Measurements from ENCODE around the gene SLC22A14. TPM values are rescaled to one million over a fixed set of nuclear protein-coding genes. Genes with fewer than 3 reads are reported as not detected.

The SLC22A14 gene
- total and polyA plus RNA-seq, 4 donors, result 0.17 TPM; not detected in 3

DNA sequence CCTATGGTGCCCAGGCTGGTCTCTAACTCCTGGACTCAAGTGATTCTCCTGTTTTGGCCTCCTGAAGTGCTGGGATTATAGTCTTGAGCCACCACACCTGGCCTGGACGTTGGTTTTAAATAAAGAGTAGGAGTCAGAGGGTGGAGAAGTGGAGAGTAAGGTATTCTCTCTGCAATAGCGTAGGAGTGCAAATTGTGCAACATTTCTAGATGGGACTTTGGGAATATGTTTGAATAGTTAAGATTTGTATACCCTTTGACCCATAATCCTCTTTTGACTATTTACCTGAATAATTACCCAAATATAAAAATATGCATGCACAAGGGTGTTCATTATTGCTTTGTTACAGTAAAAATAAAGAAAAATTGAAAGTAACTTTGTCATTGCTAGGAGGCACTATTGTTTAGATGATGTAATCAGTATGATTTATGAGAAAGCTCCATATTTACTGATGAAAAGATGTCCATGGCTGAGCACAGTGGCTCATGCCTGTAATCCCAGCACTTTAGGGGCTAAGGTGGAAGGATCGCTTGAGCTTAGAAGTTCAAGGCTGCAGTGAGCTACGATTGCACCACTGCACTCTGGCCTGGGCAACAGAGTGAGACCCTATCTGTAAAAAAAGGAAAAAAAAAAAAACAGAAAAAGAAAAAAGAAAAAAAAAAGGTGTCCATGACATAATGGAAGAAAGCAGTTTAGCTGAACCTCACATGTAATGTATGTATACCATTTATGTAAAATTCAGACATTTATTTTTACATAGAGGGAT lies 49.3 kb downstream of the SLC22A14 start:
- Histone ChIP-seq H3K9ac (ENCODE audit: low read depth in 1 of 2, low read length in 2 of 2) (no peak overlapping the region), H3K36me3 (ENCODE audit: control insufficient read depth in 4 of 4, insufficient read depth in 3 of 4, low read depth in 1 of 4, low read length in 3 of 4) (no peaks in the 10 kb centered on the region), H3K4me3 (ENCODE audit: low read depth in 1 of 3, low read length in 3 of 3) (no peak overlapping the region), H3K27me3 (ENCODE audit: control insufficient read depth in 4 of 4, insufficient read depth in 4 of 4, low read length in 3 of 4) (no peaks in the 10 kb centered on the region), H3K9me3 (ENCODE audit: control insufficient read depth in 4 of 4, low read length in 3 of 4) (peaks cover 0 to 3% (median 0%) of the 10 kb centered on the region in 4 donors), H3K4me1 (ENCODE audit: control insufficient read depth in 4 of 4, insufficient read depth in 4 of 4, low read length in 3 of 4) (peaks cover 3 to 6% (median 3%) of the 10 kb centered on the region in 4 donors), H3K27ac (ENCODE audit: low read depth in 1 of 2, low read length in 2 of 2) (no peak overlapping the region)
- no peak for DNase-seq (ENCODE audit: low spot score)
- WGBS, result 51% methylated on average over 4 of the region's 4 CpGs
- no peak for TF ChIP-seq EGR1 (IDR thresholded peaks at IDR 0.05; ENCODE audit: low read depth in 2 of 2)
- peak; percentile 12 to 19 for TF ChIP-seq HNF4A (conservative IDR thresholded peaks at IDR 0.05)
- no peak for TF ChIP-seq RXRA (IDR thresholded peaks at IDR 0.05)
- TF ChIP-seq, protein P1, sequence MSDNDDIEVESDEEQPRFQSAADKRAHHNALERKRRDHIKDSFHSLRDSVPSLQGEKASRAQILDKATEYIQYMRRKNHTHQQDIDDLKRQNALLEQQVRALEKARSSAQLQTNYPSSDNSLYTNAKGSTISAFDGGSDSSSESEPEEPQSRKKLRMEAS (IDR thresholded peaks at IDR 0.05), result no peak

- peaks cover 0 to 3% (median 0%) of the 10 kb centered on the region in 4 donors for H3K9me3 ChIP-seq (ENCODE audit: control insufficient read depth in 4 of 4, low read length in 3 of 4)
- H3K36me3 ChIP-seq (ENCODE audit: control insufficient read depth in 4 of 4, insufficient read depth in 3 of 4, low read depth in 1 of 4, low read length in 3 of 4), result no peaks in the 10 kb centered on the region
- no peak overlapping the region for H3K4me3 ChIP-seq (ENCODE audit: low read depth in 1 of 3, low read length in 3 of 3)
- H3K27ac ChIP-seq (ENCODE audit: low read depth in 1 of 2, low read length in 2 of 2), result no peak overlapping the region
- H3K4me1 ChIP-seq (ENCODE audit: control insufficient read depth in 4 of 4, insufficient read depth in 4 of 4, low read length in 3 of 4), result peaks cover 3 to 9% (median 8%) of the 10 kb centered on the region in 4 donors
- DNase-seq (ENCODE audit: low spot score), result no peak
- no peaks in the 10 kb centered on the region for H3K27me3 ChIP-seq (ENCODE audit: control insufficient read depth in 4 of 4, insufficient read depth in 4 of 4, low read length in 3 of 4)
- no peak for TF ChIP-seq TAF1 (conservative IDR thresholded peaks at IDR 0.05)
- TF ChIP-seq, protein P2, sequence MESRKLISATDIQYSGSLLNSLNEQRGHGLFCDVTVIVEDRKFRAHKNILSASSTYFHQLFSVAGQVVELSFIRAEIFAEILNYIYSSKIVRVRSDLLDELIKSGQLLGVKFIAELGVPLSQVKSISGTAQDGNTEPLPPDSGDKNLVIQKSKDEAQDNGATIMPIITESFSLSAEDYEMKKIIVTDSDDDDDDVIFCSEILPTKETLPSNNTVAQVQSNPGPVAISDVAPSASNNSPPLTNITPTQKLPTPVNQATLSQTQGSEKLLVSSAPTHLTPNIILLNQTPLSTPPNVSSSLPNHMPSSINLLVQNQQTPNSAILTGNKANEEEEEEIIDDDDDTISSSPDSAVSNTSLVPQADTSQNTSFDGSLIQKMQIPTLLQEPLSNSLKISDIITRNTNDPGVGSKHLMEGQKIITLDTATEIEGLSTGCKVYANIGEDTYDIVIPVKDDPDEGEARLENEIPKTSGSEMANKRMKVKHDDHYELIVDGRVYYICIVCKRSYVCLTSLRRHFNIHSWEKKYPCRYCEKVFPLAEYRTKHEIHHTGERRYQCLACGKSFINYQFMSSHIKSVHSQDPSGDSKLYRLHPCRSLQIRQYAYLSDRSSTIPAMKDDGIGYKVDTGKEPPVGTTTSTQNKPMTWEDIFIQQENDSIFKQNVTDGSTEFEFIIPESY (IDR thresholded peaks at IDR 0.05), result no peak
- TF ChIP-seq NR2F2 (IDR thresholded peaks at IDR 0.05), result no peak
- TF ChIP-seq HNF4A (conservative IDR thresholded peaks at IDR 0.05), result no peak
- TF ChIP-seq RXRA (IDR thresholded peaks at IDR 0.05), result no peak
- TF ChIP-seq, protein P3, sequence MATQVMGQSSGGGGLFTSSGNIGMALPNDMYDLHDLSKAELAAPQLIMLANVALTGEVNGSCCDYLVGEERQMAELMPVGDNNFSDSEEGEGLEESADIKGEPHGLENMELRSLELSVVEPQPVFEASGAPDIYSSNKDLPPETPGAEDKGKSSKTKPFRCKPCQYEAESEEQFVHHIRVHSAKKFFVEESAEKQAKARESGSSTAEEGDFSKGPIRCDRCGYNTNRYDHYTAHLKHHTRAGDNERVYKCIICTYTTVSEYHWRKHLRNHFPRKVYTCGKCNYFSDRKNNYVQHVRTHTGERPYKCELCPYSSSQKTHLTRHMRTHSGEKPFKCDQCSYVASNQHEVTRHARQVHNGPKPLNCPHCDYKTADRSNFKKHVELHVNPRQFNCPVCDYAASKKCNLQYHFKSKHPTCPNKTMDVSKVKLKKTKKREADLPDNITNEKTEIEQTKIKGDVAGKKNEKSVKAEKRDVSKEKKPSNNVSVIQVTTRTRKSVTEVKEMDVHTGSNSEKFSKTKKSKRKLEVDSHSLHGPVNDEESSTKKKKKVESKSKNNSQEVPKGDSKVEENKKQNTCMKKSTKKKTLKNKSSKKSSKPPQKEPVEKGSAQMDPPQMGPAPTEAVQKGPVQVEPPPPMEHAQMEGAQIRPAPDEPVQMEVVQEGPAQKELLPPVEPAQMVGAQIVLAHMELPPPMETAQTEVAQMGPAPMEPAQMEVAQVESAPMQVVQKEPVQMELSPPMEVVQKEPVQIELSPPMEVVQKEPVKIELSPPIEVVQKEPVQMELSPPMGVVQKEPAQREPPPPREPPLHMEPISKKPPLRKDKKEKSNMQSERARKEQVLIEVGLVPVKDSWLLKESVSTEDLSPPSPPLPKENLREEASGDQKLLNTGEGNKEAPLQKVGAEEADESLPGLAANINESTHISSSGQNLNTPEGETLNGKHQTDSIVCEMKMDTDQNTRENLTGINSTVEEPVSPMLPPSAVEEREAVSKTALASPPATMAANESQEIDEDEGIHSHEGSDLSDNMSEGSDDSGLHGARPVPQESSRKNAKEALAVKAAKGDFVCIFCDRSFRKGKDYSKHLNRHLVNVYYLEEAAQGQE (IDR thresholded peaks at IDR 0.05), result no peak
- no peak for TF ChIP-seq EGR1 (IDR thresholded peaks at IDR 0.05; ENCODE audit: low read depth in 2 of 2)
- TF ChIP-seq FOXA1 (IDR thresholded peaks at IDR 0.05), result no peak
- no peak overlapping the region for H3K9ac ChIP-seq (ENCODE audit: low read depth in 1 of 2, low read length in 2 of 2)
- WGBS, result 67% methylated on average over 3 of the region's 3 CpGs
Observed at GRCh38 chr3:38332201-38332600, 50.1 kb downstream of the SLC22A14 start.

All from liver (tissue), 9 donors.